Spleen (tissue), 11 donors: ENCODE measurements around the gene CACNA1F. TPM values are rescaled to one million over a fixed set of nuclear protein-coding genes. Genes with fewer than 3 reads are reported as not detected.

Experiments
- DNase-seq: peaks from one replicate; pipeline ENCODE4 v3.0.0-alpha.2; 2020
- H3K27ac ChIP-seq, 8 donors: fragments of 200-600 bp; sonication (generic) in 7 of 8; 1 replicate in 4 of 8; 2 replicates in 4 of 8; pipeline versions ENCODE4 v1.5.0 to v1.8.0; 2016 to 2021; ENCODE audit warnings: inconsistent platforms in 4 of 8, mild to moderate bottlenecking in 4 of 8, moderate library complexity in 1 of 8
- H3K27me3 ChIP-seq, 7 donors: fragments of 200-600 bp; sonication (generic) in 6 of 7; replicated peaks in 1 of 7; 1 replicate in 4 of 7; 2 replicates in 3 of 7; pipeline versions ENCODE4 v1.5.0 to v1.8.0; 2016 to 2021; ENCODE audit warnings: inconsistent platforms in 3 of 7, mild to moderate bottlenecking in 1 of 7
- H3K36me3 ChIP-seq, 6 donors: fragments of 200-600 bp; sonication (generic) in 5 of 6; 1 replicate in 4 of 6; 2 replicates in 2 of 6; pipeline versions ENCODE4 v1.5.0 to v1.8.0; 2016 to 2021; ENCODE audit warnings: inconsistent platforms in 2 of 6
- H3K4me1 ChIP-seq, 6 donors: fragments of 200-600 bp; sonication (generic) in 5 of 6; 1 replicate in 3 of 6; 2 replicates in 3 of 6; pipeline versions ENCODE4 v1.5.0 to v1.8.0; 2016 to 2021; ENCODE audit warnings: inconsistent platforms in 3 of 6
- H3K4me3 ChIP-seq, 8 donors: fragments of 200-600 bp; sonication (generic) in 7 of 8; 1 replicate in 4 of 8; 2 replicates in 4 of 8; pipeline versions ENCODE4 v1.5.0 to v1.8.0; 2016 to 2021; ENCODE audit warnings: inconsistent platforms in 4 of 8, mild to moderate bottlenecking in 4 of 8, moderate library complexity in 2 of 8
- H3K9me3 ChIP-seq, 8 donors: fragments of 200-600 bp; sonication (generic) in 7 of 8; 1 replicate in 4 of 8; 2 replicates in 4 of 8; pipeline versions ENCODE4 v1.5.0 to v1.8.0; 2016 to 2021; ENCODE audit warnings: inconsistent platforms in 4 of 8
- CTCF ChIP-seq, 11 experiments: fragments of 200-600 bp in 7 of 11; fragments of 450-650 bp in 4 of 11; sonication (generic) in 4 of 11; IDR thresholded peaks in 8 of 11; conservative IDR thresholded peaks in 3 of 11; 1 replicate in 7 of 11; 2 replicates in 4 of 11; pipeline versions ENCODE4 v1.4.0 to v1.8.0; 2016 to 2021; ENCODE audit warnings: antibody characterized with exemption in 11 of 11, inconsistent platforms in 4 of 11, mild to moderate bottlenecking in 1 of 11
- POLR2A ChIP-seq, 3 donors: fragments of 450-650 bp; IDR thresholded peaks; one replicate each; pipeline ENCODE4 v1.5.1; 2017; ENCODE audit warnings: antibody characterized with exemption in 3 of 3, mild to moderate bottlenecking in 1 of 3
- POLR2AphosphoS5 ChIP-seq, 3 donors: sonication (generic); formaldehyde crosslinking; IDR thresholded peaks; one replicate each; pipeline ENCODE4 v1.5.1; 2017; ENCODE audit warnings: antibody characterized with exemption in 3 of 3
- whole genome bisulfite sequencing, 5 donors: extraction: QIAGEN DNeasy Blood & Tissue Kit in 3 of 5; methylation state at CpG; one replicate each; pipeline versions ENCODE4 v1.1.5 to v1.1.7; 2013 to 2018; 5-methylcytosine and 5-hydroxymethylcytosine counted together
- intact Hi-C: fragments of 100-400 bp; cut with DNase I; formaldehyde crosslinking; loops from one replicate; pipeline ENCODE4 v1.15.0; 2023; ENCODE audit warnings: low total_unique reads
- polyA plus RNA-seq, 3 donors: library from polyadenylated mRNA; stranded (reverse); fragments of 200-250 nt; gene quantifications; one replicate each; pipeline ENCODE4 v1.2.1, GENCODE V29; 2013
- total RNA-seq, 7 donors: library from RNA; depleted of rRNA in 3 of 7; stranded (reverse); fragments of >200 nt in 3 of 7; fragmentation: NEBNext Ultra II Directional in 4 of 7; extraction: Animal tissue kit (Norgen Biotek cat#: 25700) in 4 of 7; gene quantifications; one replicate each; pipeline versions ENCODE4 v1.1.0 to v1.2.1, GENCODE V29; 2016 to 2021
- donor health status: healthy with polysubstance abuse.
- donor health status: DM: no; HTN: no; CAD: no; lungs with moderate emphysema.
- donor health status: DM: no; HTN: no; CAD: no.
- donor health status: Bipolar disorder and iron deficiency.
- donor health status: healthy.
- donor health status: DM: no; HTN: no; CAD: no.
- donor health status: DM: yes; HTN: yes; CAD: no.

CACNA1F gene
- total and polyA plus RNA-seq, 10 donors, result 0.55 to 2.9 (median 0.91) TPM

GRCh38 chrX:49190821-49191573 is 42.1 kb downstream of the CACNA1F start:
- Histone ChIP-seq H3K4me1 (peaks cover 0 to 41% (median 14%) of the 10 kb centered on the region in 6 donors), H3K4me3 (peak overlapping the region; percentile 43 to 80 (median 55)), H3K27me3 (no peaks in the 10 kb centered on the region), H3K27ac (peak overlapping the region; percentile 69 to 94 (median 90)), H3K36me3 (no peaks in the 10 kb centered on the region), H3K9me3 (no peaks in the 10 kb centered on the region)
- TF ChIP-seq POLR2A (IDR thresholded peaks at IDR 0.05) (peak in 1 of 3 donors; percentile 64), POLR2AphosphoS5 (IDR thresholded peaks at IDR 0.05) (peak; percentile 90 to 95 (median 91)), CTCF (IDR thresholded peaks at IDR 0.05 in 8 of 11, conservative IDR thresholded peaks at IDR 0.05 in 3 of 11) (peak in 2 of 11 experiments; percentile 24 to 29)
- peak; percentile 94 for DNase-seq
- intact Hi-C loops, result no loop called here
- whole genome bisulfite sequencing, 5 donors, result 0 to 42% (median 1%) methylated on average over 22 to 32 of the region's 32 CpGs

- H3K4me3 ChIP-seq, result peak overlapping the region in 1 of 8 donors; percentile 71
- no peak for DNase-seq
- no peaks in the 10 kb centered on the region for H3K27me3 ChIP-seq
- intact Hi-C loops, result no loop called here
- TF ChIP-seq CTCF (IDR thresholded peaks at IDR 0.05 in 8 of 11, conservative IDR thresholded peaks at IDR 0.05 in 3 of 11), result no peak
- no peak for TF ChIP-seq POLR2A (IDR thresholded peaks at IDR 0.05)
- TF ChIP-seq POLR2AphosphoS5 (IDR thresholded peaks at IDR 0.05), result no peak
- no peaks in the 10 kb centered on the region for H3K36me3 ChIP-seq
- H3K4me1 ChIP-seq, result peaks cover 0 to 53% (median 24%) of the 10 kb centered on the region in 6 donors
- H3K27ac ChIP-seq, result peak overlapping the region; percentile 42 to 94 (median 86)
- no peaks in the 10 kb centered on the region for H3K9me3 ChIP-seq
- 77 to 88% (median 78%) methylated on average over 5 to 6 of the region's 6 CpGs for WGBS, 5 donors
These were observed 43.5 kb downstream of the CACNA1F start for GRCh38 chrX:49189606-49190005.

GRCh38 chrX:49188468-49189076 is 44.6 kb downstream of the CACNA1F start:
- Histone ChIP-seq H3K4me1 (peaks cover 0 to 63% (median 26%) of the 10 kb centered on the region in 6 donors), H3K9me3 (no peaks in the 10 kb centered on the region), H3K27me3 (no peaks in the 10 kb centered on the region), H3K27ac (peak overlapping the region in 2 of 8 donors; percentile 92 to 94), H3K36me3 (peaks cover 0 to 3% (median 0%) of the 10 kb centered on the region in 6 donors), H3K4me3 (no peak overlapping the region)
- DNase-seq, result no peak
- TF ChIP-seq CTCF (IDR thresholded peaks at IDR 0.05 in 8 of 11, conservative IDR thresholded peaks at IDR 0.05 in 3 of 11) (no peak), POLR2AphosphoS5 (IDR thresholded peaks at IDR 0.05) (no peak), POLR2A (IDR thresholded peaks at IDR 0.05) (no peak)
- WGBS, 5 donors, result 65 to 74% (median 72%) methylated on average over 7 to 8 of the region's 8 CpGs
- intact Hi-C loops, result no loop called here

- no peak for TF ChIP-seq POLR2AphosphoS5 (IDR thresholded peaks at IDR 0.05)
- no peak overlapping the region for H3K4me3 ChIP-seq
- peaks cover 0 to 13% (median 3%) of the 10 kb centered on the region in 6 donors for H3K36me3 ChIP-seq
- H3K27ac ChIP-seq, result peak overlapping the region in 2 of 8 donors; percentile 87 to 90
- H3K27me3 ChIP-seq, result no peaks in the 10 kb centered on the region
- 82 to 91% (median 88%) methylated on average over 9 to 10 of the region's 10 CpGs for WGBS, 5 donors
- intact Hi-C loops, result no loop called here
- peaks cover 0 to 57% (median 23%) of the 10 kb centered on the region in 6 donors for H3K4me1 ChIP-seq
- H3K9me3 ChIP-seq, result no peaks in the 10 kb centered on the region
- DNase-seq, result no peak
These were observed 45.6 kb downstream of the CACNA1F start for GRCh38 chrX:49187526-49187925.
